ENCODE data around the gene ENO2.

- no peak for TF ChIP-seq POLR2A (IDR thresholded peaks at IDR 0.05; ENCODE audit: low read depth, low read length)
- no peak for TF ChIP-seq TAF1 (IDR thresholded peaks at IDR 0.05; ENCODE audit: borderline replicate concordance, low read depth, low read length)
Measured at GRCh38 chr12:6921539-6921938, 7.2 kb downstream of the ENO2 start.
